Parathyroid adenoma (tissue), 2 donors: ENCODE data around the gene CLCN1.

ENCODE experiments used
- H2AFZ ChIP-seq: fragments of 300-600 bp; sonication (generic); one replicate; pipeline ENCODE4 v1.7.0; 2017; ENCODE audit warnings: antibody characterized with exemption, mild to moderate bottlenecking
- H3K27ac ChIP-seq: fragments of 300-600 bp; sonication (generic); one replicate; pipeline ENCODE4 v1.7.0; 2017
- H3K27me3 ChIP-seq: fragments of 300-600 bp; sonication (generic); one replicate; pipeline ENCODE4 v1.7.0; 2017; ENCODE audit warnings: low read length; ENCODE audit not compliant: control insufficient read depth, insufficient read depth
- H3K36me3 ChIP-seq: fragments of 300-600 bp; sonication (generic); one replicate; pipeline ENCODE4 v1.7.0; 2017; ENCODE audit warnings: low read length; ENCODE audit not compliant: control insufficient read depth, insufficient read depth
- H3K4me1 ChIP-seq: fragments of 300-600 bp; sonication (generic); one replicate; pipeline ENCODE4 v1.7.0; 2017; ENCODE audit warnings: control low read depth
- H3K4me2 ChIP-seq: fragments of 300-600 bp; sonication (generic); one replicate; pipeline ENCODE4 v1.7.0; 2017; ENCODE audit warnings: low read length
- H3K4me3 ChIP-seq: fragments of 300-600 bp; sonication (generic); one replicate; pipeline ENCODE4 v1.7.0; 2017; ENCODE audit warnings: low read depth, low read length
- H3K79me2 ChIP-seq: fragments of 300-600 bp; sonication (generic); one replicate; pipeline ENCODE4 v1.7.0; 2017; ENCODE audit warnings: control low read depth
- H3K9ac ChIP-seq: fragments of 300-600 bp; sonication (generic); one replicate; pipeline ENCODE4 v1.7.0; 2017; ENCODE audit warnings: mild to moderate bottlenecking
- H3K9me3 ChIP-seq: fragments of 300-600 bp; sonication (generic); one replicate; pipeline ENCODE4 v1.7.0; 2017; ENCODE audit warnings: low read length; ENCODE audit not compliant: control insufficient read depth
- TF ChIP-seq, protein P1 (sequence below): fragments of 300-600 bp; sonication (generic); IDR thresholded peaks from one replicate; pipeline ENCODE4 v1.7.0; 2017; ENCODE audit warnings: antibody characterized with exemption, mild to moderate bottlenecking
- donor health status: primary hyperparathyroidism.

Gene CLCN1

DNA sequence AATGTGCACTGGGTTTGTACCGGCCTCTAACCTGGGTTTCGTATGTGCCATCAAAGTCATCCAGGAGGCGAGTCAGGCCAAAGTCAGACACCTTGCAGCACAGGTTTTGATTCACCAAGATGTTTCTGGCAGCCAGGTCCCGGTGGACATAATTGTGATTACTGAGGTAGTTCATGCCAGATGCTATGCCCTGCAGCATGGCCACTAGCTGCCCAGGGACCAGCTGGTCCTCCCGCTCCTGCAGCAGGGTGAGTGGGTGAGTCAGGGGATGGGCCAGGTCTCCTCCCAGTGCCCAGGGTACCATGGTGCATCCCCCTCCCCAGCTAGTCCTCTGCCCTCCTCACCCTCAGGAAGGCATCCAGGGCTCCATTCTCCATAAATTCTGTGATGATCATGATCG is 78.9 kb downstream of the CLCN1 start:
- H2AFZ ChIP-seq, result no peak overlapping the region
- H3K36me3 ChIP-seq, result no peaks in the 10 kb centered on the region
- peak overlapping the region; percentile 29 for H3K4me2 ChIP-seq
- no peak overlapping the region for H3K4me3 ChIP-seq
- no peaks in the 10 kb centered on the region for H3K79me2 ChIP-seq
- TF ChIP-seq, protein P1, sequence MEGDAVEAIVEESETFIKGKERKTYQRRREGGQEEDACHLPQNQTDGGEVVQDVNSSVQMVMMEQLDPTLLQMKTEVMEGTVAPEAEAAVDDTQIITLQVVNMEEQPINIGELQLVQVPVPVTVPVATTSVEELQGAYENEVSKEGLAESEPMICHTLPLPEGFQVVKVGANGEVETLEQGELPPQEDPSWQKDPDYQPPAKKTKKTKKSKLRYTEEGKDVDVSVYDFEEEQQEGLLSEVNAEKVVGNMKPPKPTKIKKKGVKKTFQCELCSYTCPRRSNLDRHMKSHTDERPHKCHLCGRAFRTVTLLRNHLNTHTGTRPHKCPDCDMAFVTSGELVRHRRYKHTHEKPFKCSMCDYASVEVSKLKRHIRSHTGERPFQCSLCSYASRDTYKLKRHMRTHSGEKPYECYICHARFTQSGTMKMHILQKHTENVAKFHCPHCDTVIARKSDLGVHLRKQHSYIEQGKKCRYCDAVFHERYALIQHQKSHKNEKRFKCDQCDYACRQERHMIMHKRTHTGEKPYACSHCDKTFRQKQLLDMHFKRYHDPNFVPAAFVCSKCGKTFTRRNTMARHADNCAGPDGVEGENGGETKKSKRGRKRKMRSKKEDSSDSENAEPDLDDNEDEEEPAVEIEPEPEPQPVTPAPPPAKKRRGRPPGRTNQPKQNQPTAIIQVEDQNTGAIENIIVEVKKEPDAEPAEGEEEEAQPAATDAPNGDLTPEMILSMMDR, result no peak
- no peaks in the 10 kb centered on the region for H3K9me3 ChIP-seq
- H3K27ac ChIP-seq, result no peak overlapping the region
- H3K27me3 ChIP-seq, result no peaks in the 10 kb centered on the region
- peaks cover 14% of the 10 kb centered on the region for H3K4me1 ChIP-seq
- no peak overlapping the region for H3K9ac ChIP-seq

DNA sequence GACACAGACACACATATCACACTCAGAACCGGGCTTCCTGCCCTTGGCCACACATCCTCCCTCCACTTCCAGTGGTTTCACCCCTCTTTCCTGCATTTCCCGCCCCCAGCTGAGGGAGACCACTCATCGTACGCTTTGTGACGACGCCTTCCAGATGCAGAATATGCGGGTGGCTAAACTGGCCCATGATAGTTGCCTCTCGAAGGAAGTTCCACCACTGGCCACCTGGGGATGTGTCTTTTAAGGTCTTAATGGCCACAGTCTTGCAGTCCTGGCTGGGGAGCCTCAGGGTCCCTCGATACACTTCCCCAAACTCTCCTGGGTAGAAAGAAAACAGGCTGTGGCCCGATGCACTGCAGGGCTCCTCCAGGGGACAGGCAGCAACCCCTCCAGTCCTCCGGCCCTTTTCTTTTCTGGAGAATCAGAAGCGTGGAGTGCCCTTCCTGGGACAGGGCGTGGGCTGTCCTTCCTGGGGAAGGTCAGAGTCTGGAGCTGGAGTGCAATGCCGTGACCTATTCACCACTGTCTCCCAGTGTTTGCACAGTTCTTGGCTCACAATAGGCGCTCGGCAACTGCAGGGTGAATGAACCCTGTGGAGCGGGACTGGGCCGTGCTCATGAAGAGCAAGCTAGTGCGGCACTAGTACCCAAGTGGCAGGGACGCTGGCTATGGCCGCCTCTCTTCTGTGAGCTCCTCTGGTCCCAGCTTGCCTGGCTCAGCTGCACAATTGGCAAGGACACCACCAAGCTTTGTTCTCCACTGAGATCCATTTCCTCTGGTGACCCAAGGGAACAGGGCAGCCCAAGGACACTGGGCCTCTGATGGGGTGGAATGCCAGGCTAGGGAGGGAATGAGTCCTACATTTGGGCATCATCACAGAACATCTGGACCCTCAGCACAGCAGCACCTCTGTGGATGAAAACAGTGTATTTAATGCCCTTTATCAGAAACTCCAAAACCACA is 79.6 kb downstream of the CLCN1 start:
- Histone ChIP-seq H3K27me3 (no peaks in the 10 kb centered on the region), H3K9ac (no peak overlapping the region)

DNA sequence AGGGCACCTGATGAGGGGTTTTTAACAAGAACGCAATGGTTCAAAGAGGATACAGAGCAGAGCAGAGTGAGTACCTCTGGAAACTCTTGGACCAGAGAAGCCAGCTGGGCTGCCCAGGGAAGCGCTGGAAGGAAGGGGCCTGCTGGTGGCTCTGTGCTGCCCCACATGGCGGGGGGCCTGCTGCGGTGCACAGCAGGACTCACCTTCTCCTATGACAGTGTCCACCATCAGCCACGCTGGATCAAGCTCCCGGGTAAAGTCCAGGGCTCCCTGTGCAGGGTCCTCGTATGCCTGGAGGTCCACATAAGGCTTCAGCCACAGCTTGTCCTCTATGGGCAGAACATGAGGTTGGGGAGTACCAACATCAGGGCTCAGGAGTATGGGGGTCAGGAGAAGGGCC is 80.3 kb downstream of the CLCN1 start:
- Histone ChIP-seq H3K4me1 (peaks cover 11% of the 10 kb centered on the region), H2AFZ (no peak overlapping the region), H3K4me2 (peak overlapping the region; percentile 20), H3K9ac (no peak overlapping the region), H3K79me2 (no peaks in the 10 kb centered on the region), H3K27me3 (no peaks in the 10 kb centered on the region), H3K4me3 (no peak overlapping the region), H3K9me3 (no peaks in the 10 kb centered on the region), H3K36me3 (no peaks in the 10 kb centered on the region), H3K27ac (no peak overlapping the region)
- TF ChIP-seq, protein P1, result no peak

More for the DNA sequence above, 79.6 kb downstream of the CLCN1 start:
- Histone ChIP-seq H3K4me2 (peak overlapping the region; percentile 29), H3K36me3 (no peaks in the 10 kb centered on the region), H2AFZ (no peak overlapping the region), H3K4me3 (no peak overlapping the region), H3K79me2 (no peaks in the 10 kb centered on the region), H3K4me1 (peaks cover 14% of the 10 kb centered on the region), H3K9me3 (no peaks in the 10 kb centered on the region), H3K27ac (no peak overlapping the region)
- TF ChIP-seq, protein P1, result no peak

DNA sequence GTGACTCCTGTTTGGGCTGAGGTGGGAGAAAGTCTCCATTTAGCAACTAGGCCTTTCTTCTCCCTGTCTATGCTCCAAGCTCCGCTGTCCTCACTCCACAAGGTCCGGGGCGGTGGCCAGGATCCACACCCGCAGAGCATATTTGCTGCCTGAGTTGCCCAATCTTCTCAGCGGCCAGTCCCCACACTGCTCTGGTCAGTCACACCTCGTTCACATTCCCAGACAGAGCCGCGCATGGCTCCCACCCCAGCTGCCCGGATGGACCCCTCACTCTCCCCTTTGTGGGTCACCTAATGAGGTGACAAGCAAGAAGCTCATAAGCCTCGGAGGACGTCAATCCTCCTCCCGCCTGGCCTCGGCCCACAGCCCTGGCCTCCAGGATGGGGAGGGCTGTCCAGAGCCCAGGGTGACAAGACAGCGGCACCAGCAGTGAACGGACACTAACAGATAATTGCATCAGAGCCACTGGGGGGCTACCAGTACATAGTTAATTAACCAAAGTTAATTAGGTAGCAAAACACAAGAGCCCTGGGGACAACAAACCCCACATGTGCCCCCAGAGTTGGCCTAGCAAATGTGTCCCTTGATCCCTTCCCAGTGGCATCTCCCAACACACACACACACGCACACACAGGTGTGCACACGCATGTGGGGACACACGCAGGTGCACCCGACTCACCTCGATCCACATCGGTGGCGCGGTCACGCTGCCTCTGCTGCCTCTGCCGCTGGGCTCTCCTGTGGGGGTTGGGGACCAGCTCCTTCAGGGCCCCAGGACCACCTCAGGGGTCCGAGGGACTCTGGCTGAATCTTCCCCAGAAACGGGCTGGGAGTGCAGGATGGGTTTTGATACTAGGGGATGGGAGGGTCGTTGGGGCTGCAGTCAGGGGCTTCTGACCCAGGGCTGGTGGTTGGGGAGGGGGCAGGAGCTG is 81.0 kb downstream of the CLCN1 start:
- no peak overlapping the region for H2AFZ ChIP-seq
- TF ChIP-seq, protein P1, result no peak
- peak overlapping the region; percentile 31 for H3K4me2 ChIP-seq
- H3K9ac ChIP-seq, result no peak overlapping the region
- H3K27me3 ChIP-seq, result no peaks in the 10 kb centered on the region
- H3K79me2 ChIP-seq, result no peaks in the 10 kb centered on the region
- peaks cover 9% of the 10 kb centered on the region for H3K4me1 ChIP-seq
- H3K36me3 ChIP-seq, result no peaks in the 10 kb centered on the region
- no peak overlapping the region for H3K27ac ChIP-seq
- H3K9me3 ChIP-seq, result no peaks in the 10 kb centered on the region
- no peak overlapping the region for H3K4me3 ChIP-seq
